ENCODE results near the gene SDHA.

DNA sequence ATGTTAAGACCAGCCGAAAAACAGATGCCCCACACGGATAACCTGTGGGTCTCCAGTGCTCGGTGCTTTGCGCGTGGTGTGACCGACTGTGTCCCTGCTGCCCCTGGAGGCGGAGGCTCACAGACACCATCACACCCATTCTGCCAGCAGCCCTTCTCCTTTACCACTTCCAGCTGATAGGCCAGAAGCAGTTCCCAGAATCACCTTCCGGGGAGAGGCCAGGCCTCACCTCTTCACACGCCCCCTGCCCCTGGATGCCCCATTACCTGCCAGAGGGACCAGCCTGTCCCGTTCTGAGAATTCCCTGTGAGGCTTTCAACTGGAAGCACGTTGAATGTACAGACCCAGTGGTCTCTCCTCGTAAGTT lies 48.4 kb upstream of the SDHA start:
- no peak for TF ChIP-seq CTCF (IDR thresholded peaks at IDR 0.05; ENCODE audit: low read depth, low read length)
- no peak for TF ChIP-seq POLR2A (IDR thresholded peaks at IDR 0.05; ENCODE audit: extremely low read depth, insufficient read length)
- no peak for TF ChIP-seq MAX (IDR thresholded peaks at IDR 0.05; ENCODE audit: low read depth, low read length)
- no peak for TF ChIP-seq MYC (IDR thresholded peaks at IDR 0.05; ENCODE audit: low read depth, low read length)

Measured in NB4 (cell line).